ENCODE data around the gene DLGAP5.

- TF ChIP-seq JUNB (CRISPR knock-in tag; IDR thresholded peaks at IDR 0.05; ENCODE audit: borderline replicate concordance): no peak
- TF ChIP-seq ZNF503 (CRISPR knock-in tag; IDR thresholded peaks at IDR 0.05): no peak
- TF ChIP-seq ZNF3 (CRISPR knock-in tag; IDR thresholded peaks at IDR 0.05): no peak
- TF ChIP-seq ZNF251 (CRISPR knock-in tag; IDR thresholded peaks at IDR 0.05): no peak
- TF ChIP-seq MLX (CRISPR knock-in tag; IDR thresholded peaks at IDR 0.05): no peak
- TF ChIP-seq MEF2D (CRISPR knock-in tag; IDR thresholded peaks at IDR 0.05): no peak
- no peak for TF ChIP-seq ZFP36 (IDR thresholded peaks at IDR 0.05; ENCODE audit: borderline replicate concordance, low read depth, low read length, partially characterized antibody)
- TF ChIP-seq FOSL1 (CRISPR knock-in tag; IDR thresholded peaks at IDR 0.05; ENCODE audit: borderline replicate concordance): no peak
- no peak for TF ChIP-seq ZNF577 (CRISPR knock-in tag; IDR thresholded peaks at IDR 0.05; ENCODE audit: borderline replicate concordance, low read depth)
Measured at GRCh38 chr14:55200651-55201050, 9.3 kb upstream of the DLGAP5 start.
